ENCODE measurements around the gene GPR132.
"Not testable (repeated sequence)": the region's sequence is repeated elsewhere in the genome, so short reads cannot be mapped to it uniquely, and the experiment has no call there.

GPR132 gene

GRCh38 chr14:105065280-105066228 lies at the start of gene GPR132:
Gene GPR132 (minus strand): TSS chr14:105065430. CDS start chr14:105055420, 10,010 bp downstream.
- DNase-seq = no peak

- DNase-seq = not testable (repeated sequence)
Observed at GRCh38 chr14:105109243-105109642, 44.0 kb upstream of the GPR132 start.

GRCh38 chr14:105108516-105108864 lies 43.3 kb upstream of the GPR132 start:
- DNase-seq = no peak

- DNase-seq = no peak
Observed at GRCh38 chr14:105107781-105108515, 42.7 kb upstream of the GPR132 start.

GRCh38 chr14:105107351-105107750 lies 42.1 kb upstream of the GPR132 start:
- DNase-seq = no peak

- no peak for DNase-seq
Observed at GRCh38 chr14:105105158-105105557, 39.9 kb upstream of the GPR132 start.

- no peak for DNase-seq
Observed at GRCh38 chr14:105102893-105103292, 37.7 kb upstream of the GPR132 start.

- no peak for DNase-seq
Observed at GRCh38 chr14:105102361-105102870, 37.2 kb upstream of the GPR132 start.

- no peak for DNase-seq
Observed at GRCh38 chr14:105100910-105101309, 35.7 kb upstream of the GPR132 start.

GRCh38 chr14:105099778-105100177 lies 34.5 kb upstream of the GPR132 start:
- DNase-seq = no peak

GRCh38 chr14:105098316-105098715 lies 33.1 kb upstream of the GPR132 start:
- no peak for DNase-seq

GRCh38 chr14:105097794-105098127 lies 32.5 kb upstream of the GPR132 start:
- no peak for DNase-seq

GRCh38 chr14:105096206-105096875 lies 31.1 kb upstream of the GPR132 start:
- no peak for DNase-seq

GRCh38 chr14:105095236-105095805 lies 30.1 kb upstream of the GPR132 start:
- DNase-seq = no peak

- no peak for DNase-seq
Observed at GRCh38 chr14:105094193-105094907, 29.1 kb upstream of the GPR132 start.

- DNase-seq = no peak
Observed at GRCh38 chr14:105093431-105094192, 28.4 kb upstream of the GPR132 start.

GRCh38 chr14:105093038-105093430 lies 27.8 kb upstream of the GPR132 start:
- no peak for DNase-seq

- no peak for DNase-seq
Observed at GRCh38 chr14:105092171-105093037, 27.2 kb upstream of the GPR132 start.

- DNase-seq = no peak
Observed at GRCh38 chr14:105091517-105092170, 26.4 kb upstream of the GPR132 start.

- no peak for DNase-seq
Observed at GRCh38 chr14:105091054-105091516, 25.9 kb upstream of the GPR132 start.
